ENCODE results near the gene DLL3.

DLL3 gene

DNA sequence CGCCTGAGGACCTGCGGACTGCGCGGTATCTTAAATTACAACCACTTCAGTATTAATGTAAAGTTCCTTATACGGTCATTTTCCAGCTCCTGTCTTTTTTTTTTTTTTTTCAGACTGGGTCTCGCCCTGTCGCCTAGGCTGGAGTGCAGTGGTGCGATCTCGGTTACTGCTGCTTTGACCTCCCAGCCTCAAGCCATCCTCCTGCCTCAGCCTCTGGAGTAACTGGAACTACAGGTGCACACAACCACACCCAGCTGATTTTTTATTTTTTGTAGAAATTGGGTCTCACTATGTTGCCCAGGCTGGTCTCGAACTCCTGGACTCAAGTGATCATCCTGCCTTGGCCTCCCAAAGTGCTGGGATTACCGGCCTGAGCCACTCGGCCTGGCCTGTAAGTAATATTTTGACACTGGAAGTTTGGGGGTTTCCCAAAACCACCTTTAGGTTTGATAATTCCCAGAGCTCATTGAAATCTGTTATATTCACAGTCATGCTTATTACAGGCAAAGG lies 34.3 kb downstream of the DLL3 start:
- no peak for TF ChIP-seq FOXP2 (optimal IDR thresholded peaks at IDR 0.05; ENCODE audit: control extremely low read depth, extremely low read length, insufficient read depth)
- TF ChIP-seq EZH2 (IDR thresholded peaks at IDR 0.05) = no peak
- no peak for TF ChIP-seq POLR2AphosphoS5 (IDR thresholded peaks at IDR 0.05; ENCODE audit: borderline replicate concordance, low read depth, low read length)
- Histone ChIP-seq H3K9ac (ENCODE audit: insufficient read length) (no peak overlapping the region), H3K36me3 (ENCODE audit: insufficient read depth, low read length) (no peaks in the 10 kb centered on the region), H3K4me3 (peak overlapping the region; percentile 94), H3K9me3 (ENCODE audit: low read depth, low read length) (no peaks in the 10 kb centered on the region), H3K27ac (no peak overlapping the region)
- DNase-seq (ENCODE audit: low read depth, low spot score) = no peak

DNA sequence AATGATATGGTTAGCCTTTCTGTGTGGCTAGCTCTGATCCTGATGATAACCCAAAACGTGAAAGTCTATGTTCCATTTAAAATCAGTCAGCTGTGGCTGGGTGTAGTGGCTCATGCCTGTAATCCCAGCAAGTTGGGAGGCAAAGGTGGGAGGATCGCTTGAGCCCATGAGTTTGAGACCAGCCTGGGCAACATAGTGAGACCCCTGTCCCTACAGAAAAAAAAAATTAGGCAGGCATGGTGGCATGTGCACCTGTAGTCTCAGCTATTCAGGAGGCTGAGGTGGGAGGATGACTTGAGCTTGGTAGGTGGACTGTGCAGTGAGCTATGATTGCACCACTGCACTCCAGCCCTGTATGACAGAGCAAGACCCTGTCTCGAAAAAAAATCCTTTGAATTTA lies 35.0 kb downstream of the DLL3 start:
- no peak overlapping the region for H3K27ac ChIP-seq
- DNase-seq (ENCODE audit: low read depth, low spot score) = no peak
- no peak overlapping the region for H3K9ac ChIP-seq (ENCODE audit: insufficient read length)
- TF ChIP-seq POLR2AphosphoS5 (IDR thresholded peaks at IDR 0.05; ENCODE audit: borderline replicate concordance, low read depth, low read length) = no peak
- no peak for TF ChIP-seq EZH2 (IDR thresholded peaks at IDR 0.05)
- no peak for TF ChIP-seq FOXP2 (optimal IDR thresholded peaks at IDR 0.05; ENCODE audit: control extremely low read depth, extremely low read length, insufficient read depth)
- no peaks in the 10 kb centered on the region for H3K9me3 ChIP-seq (ENCODE audit: low read depth, low read length)
- no peaks in the 10 kb centered on the region for H3K36me3 ChIP-seq (ENCODE audit: insufficient read depth, low read length)
- no peak overlapping the region for H3K4me3 ChIP-seq

DNA sequence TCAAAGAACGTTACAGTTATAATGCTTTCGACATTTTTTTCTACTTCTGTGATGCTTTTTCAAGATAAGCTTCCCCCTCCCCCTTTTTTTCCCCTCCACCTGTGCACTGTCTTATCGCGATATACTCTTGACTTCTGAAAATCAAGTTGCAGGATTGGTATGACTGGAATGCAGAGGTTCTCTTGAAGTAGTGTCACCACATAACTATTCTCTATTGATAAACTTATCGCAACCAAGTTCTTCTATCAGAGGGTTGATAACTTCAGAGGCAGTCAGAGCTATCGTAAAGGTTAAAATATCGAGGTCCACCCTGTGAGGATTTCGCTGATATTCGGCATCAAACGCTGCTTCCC lies 40.4 kb downstream of the DLL3 start:
- Histone ChIP-seq H3K4me3 (peak overlapping the region; percentile 90), H3K9me3 (ENCODE audit: low read depth, low read length) (no peaks in the 10 kb centered on the region), H3K27ac (no peak overlapping the region), H3K9ac (ENCODE audit: insufficient read length) (peak overlapping the region; percentile 88), H3K36me3 (ENCODE audit: insufficient read depth, low read length) (no peaks in the 10 kb centered on the region)
- DNase-seq (ENCODE audit: low read depth, low spot score) = no peak
- TF ChIP-seq POLR2AphosphoS5 (IDR thresholded peaks at IDR 0.05; ENCODE audit: borderline replicate concordance, low read depth, low read length) (no peak), EZH2 (IDR thresholded peaks at IDR 0.05) (no peak), FOXP2 (optimal IDR thresholded peaks at IDR 0.05; ENCODE audit: control extremely low read depth, extremely low read length, insufficient read depth) (no peak)

DNA sequence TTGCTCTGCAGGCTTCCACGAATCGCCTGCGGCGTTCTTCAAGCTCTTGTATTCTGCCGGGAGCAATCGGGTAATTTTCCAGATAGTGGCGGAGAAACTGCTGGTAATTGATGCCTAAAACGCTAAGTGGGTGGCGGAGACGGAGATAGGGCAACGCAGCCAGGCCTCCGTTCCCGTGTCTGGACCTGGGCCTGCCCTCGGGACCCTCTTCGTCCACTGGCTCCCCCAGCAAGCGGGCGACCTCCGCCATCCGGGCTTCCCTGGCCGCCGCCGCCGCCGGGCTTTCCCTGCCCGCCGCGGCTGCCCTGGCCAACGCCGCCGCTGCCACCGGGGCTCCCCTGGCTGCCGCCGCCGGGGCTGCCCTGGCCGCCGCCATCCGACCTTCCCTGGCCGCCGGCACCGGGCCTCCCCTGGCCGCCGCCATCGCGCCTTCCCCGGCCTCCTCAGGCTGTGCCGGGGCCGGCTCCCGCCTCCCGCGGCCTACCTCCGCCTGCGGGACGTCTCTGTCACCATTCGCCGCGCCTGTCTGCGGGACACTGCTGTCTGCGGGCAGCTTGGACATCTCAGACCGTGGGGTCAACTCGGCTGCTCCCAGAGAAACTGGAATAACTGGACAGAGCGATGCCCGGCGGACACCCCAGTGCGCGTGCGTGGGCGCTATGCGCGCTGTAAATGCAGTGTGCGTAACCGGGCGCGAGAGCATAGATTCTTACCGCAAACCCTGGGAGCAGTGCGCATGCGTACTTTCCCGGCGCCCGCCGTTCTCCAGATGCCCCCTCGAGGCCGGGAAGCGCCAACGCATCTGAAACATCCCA lies 41.0 kb downstream of the DLL3 start, which contains the start of gene EID2:
TSS of gene EID2 (minus strand) at position 644 of the 815 bp plus-strand sequence. CDS start at position 562, 82 bp downstream.
- Histone ChIP-seq H3K9me3 (ENCODE audit: low read depth, low read length) (no peaks in the 10 kb centered on the region), H3K4me3 (peak within 1 kb of the TSS; percentile 90), H3K9ac (ENCODE audit: insufficient read length) (peak within 1 kb of the TSS; percentile 88), H3K27ac (no peak within 1 kb of the TSS), H3K36me3 (ENCODE audit: insufficient read depth, low read length) (no peaks in the 10 kb centered on the region)
- TF ChIP-seq POLR2AphosphoS5 (IDR thresholded peaks at IDR 0.05; ENCODE audit: borderline replicate concordance, low read depth, low read length) (peak; percentile 91), EZH2 (IDR thresholded peaks at IDR 0.05) (no peak), FOXP2 (optimal IDR thresholded peaks at IDR 0.05; ENCODE audit: control extremely low read depth, extremely low read length, insufficient read depth) (no peak)
- peak; percentile 90 for DNase-seq (ENCODE audit: low read depth, low spot score)

DNA sequence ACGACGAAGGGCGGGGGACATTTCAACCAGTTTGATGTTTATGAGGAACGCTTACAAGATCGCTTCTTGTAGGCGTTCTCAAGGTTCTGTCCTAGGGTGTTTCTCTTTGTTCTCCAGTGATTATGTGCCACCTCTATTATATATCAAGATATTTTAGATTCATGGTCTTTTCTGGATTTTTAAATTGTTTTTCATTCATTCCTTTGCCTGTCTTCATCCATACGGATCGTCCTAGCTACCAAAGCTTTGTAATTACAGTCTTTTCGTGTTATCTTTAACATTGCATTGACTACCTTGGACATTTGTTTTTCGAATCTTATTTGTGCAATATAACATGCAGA lies 41.6 kb downstream of the DLL3 start:
- no peaks in the 10 kb centered on the region for H3K9me3 ChIP-seq (ENCODE audit: low read depth, low read length)
- H3K27ac ChIP-seq = no peak overlapping the region
- H3K9ac ChIP-seq (ENCODE audit: insufficient read length) = peak overlapping the region; percentile 11
- no peaks in the 10 kb centered on the region for H3K36me3 ChIP-seq (ENCODE audit: insufficient read depth, low read length)
- H3K4me3 ChIP-seq = peak overlapping the region; percentile 90
- TF ChIP-seq EZH2 (IDR thresholded peaks at IDR 0.05) = no peak
- no peak for TF ChIP-seq POLR2AphosphoS5 (IDR thresholded peaks at IDR 0.05; ENCODE audit: borderline replicate concordance, low read depth, low read length)
- no peak for DNase-seq (ENCODE audit: low read depth, low spot score)

DNA sequence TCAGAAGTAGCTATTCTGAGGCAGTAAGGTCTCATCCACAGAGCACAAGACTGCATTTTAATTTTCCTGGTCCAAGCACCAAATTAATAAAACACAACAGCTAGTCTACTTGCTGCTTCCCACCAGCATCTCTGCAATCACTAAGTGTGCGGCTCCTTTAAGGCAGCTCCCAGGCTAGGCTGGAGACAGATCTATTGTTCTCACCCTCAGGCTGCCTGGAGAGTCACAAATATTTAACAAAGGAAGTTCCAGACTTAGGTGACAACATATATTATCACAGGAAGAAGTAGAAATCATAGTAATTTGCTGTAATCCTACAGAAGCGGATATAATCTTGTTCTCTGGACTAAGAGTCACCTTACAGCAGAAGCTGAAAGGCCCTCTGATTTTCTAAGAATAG lies 43.5 kb downstream of the DLL3 start:
- TF ChIP-seq EZH2 (IDR thresholded peaks at IDR 0.05) (no peak), POLR2AphosphoS5 (IDR thresholded peaks at IDR 0.05; ENCODE audit: borderline replicate concordance, low read depth, low read length) (no peak), FOXP2 (optimal IDR thresholded peaks at IDR 0.05; ENCODE audit: control extremely low read depth, extremely low read length, insufficient read depth) (no peak)
- no peak overlapping the region for H3K9ac ChIP-seq (ENCODE audit: insufficient read length)
- H3K36me3 ChIP-seq (ENCODE audit: insufficient read depth, low read length) = no peaks in the 10 kb centered on the region
- no peaks in the 10 kb centered on the region for H3K9me3 ChIP-seq (ENCODE audit: low read depth, low read length)
- H3K27ac ChIP-seq = no peak overlapping the region
- H3K4me3 ChIP-seq = no peak overlapping the region
- no peak for DNase-seq (ENCODE audit: low read depth, low spot score)

DNA sequence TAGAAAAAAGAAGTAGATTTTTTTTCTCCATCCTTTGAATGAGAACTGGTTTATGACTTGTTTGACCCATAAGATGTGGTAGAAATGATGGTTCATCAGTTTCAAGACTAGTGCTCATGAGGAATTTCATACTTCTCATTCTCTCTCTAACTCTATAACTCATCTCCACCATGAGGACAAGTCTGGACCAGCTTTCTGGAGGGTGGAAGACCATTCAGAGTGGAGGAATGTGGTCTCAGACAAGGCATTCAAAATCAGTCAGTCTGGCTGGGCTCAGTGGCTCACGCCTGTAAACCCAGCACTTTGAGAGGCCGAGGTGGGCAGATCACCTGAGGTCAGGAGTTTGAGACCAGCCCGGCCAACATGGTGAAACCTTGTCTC lies 44.7 kb downstream of the DLL3 start:
- H3K36me3 ChIP-seq (ENCODE audit: insufficient read depth, low read length) = no peaks in the 10 kb centered on the region
- DNase-seq (ENCODE audit: low read depth, low spot score) = no peak
- no peak overlapping the region for H3K4me3 ChIP-seq
- H3K9me3 ChIP-seq (ENCODE audit: low read depth, low read length) = no peaks in the 10 kb centered on the region
- no peak overlapping the region for H3K27ac ChIP-seq
- no peak for TF ChIP-seq FOXP2 (optimal IDR thresholded peaks at IDR 0.05; ENCODE audit: control extremely low read depth, extremely low read length, insufficient read depth)
- TF ChIP-seq POLR2AphosphoS5 (IDR thresholded peaks at IDR 0.05; ENCODE audit: borderline replicate concordance, low read depth, low read length) = no peak
- TF ChIP-seq EZH2 (IDR thresholded peaks at IDR 0.05) = no peak
- no peak overlapping the region for H3K9ac ChIP-seq (ENCODE audit: insufficient read length)

DNA sequence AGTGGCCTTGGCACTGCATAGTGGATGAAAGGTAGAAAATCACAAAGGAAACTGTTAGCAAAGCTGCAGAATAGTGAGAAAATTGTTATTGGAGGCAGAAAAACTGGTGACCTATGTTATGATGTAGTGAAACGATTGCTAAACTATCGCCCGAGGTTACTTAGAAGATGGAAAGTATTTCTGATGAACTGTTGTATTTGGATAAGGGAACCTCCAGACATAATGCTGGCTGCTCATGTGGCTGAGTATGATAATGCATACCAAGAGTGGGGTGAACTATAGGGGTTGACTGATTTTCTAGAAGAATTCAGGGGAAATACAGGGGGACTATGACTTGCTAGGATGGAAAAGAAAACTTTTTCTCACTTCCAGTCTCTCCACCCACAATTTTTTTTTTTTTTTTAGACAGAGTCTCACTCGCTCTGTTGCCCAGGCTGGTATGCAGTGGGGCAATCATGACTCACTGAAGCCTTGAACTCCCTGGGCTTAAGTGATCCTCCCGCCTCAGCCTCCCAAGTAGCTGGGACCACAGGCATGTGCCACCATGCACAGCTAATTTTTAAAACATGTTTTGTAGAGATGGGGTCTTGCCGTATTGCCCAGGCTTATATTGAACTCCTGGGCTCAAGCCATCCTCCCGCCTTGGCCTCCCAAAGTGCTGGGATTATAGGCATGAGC lies 45.6 kb downstream of the DLL3 start:
- no peaks in the 10 kb centered on the region for H3K36me3 ChIP-seq (ENCODE audit: insufficient read depth, low read length)
- no peak for TF ChIP-seq EZH2 (IDR thresholded peaks at IDR 0.05)
- TF ChIP-seq FOXP2 (optimal IDR thresholded peaks at IDR 0.05; ENCODE audit: control extremely low read depth, extremely low read length, insufficient read depth) = no peak
- TF ChIP-seq POLR2AphosphoS5 (IDR thresholded peaks at IDR 0.05; ENCODE audit: borderline replicate concordance, low read depth, low read length) = no peak
- H3K9me3 ChIP-seq (ENCODE audit: low read depth, low read length) = no peaks in the 10 kb centered on the region
- H3K9ac ChIP-seq (ENCODE audit: insufficient read length) = no peak overlapping the region
- H3K4me3 ChIP-seq = no peak overlapping the region
- DNase-seq (ENCODE audit: low read depth, low spot score) = no peak
- H3K27ac ChIP-seq = no peak overlapping the region

All from SK-N-MC (cell line).